Astrocyte of the cerebellum (primary cell): ENCODE data around the gene SLC5A5.

Experiments
- DNase-seq: peaks from one replicate; pipeline ENCODE4 v3.0.0-alpha.2; 2011; ENCODE audit warnings: low read depth
- H3K4me3 ChIP-seq: 2 replicates; pipeline ENCODE4 v1.5.1; 2011; ENCODE audit warnings: mild to moderate bottlenecking, low read depth, low read length, moderate library complexity
- in situ Hi-C: cut with HindIII; loops from 2 replicates; pipeline ENCODE4 v1.10.0; 2017; ENCODE audit warnings: low sequenced_read_pairs
- TF ChIP-seq, protein P1 (sequence below): IDR thresholded peaks from 2 replicates; pipeline ENCODE4 v1.5.1; 2012; ENCODE audit warnings: low read length, low read depth, moderate library complexity, mild to moderate bottlenecking; ENCODE audit errors: missing control alignments

SLC5A5 gene

DNA sequence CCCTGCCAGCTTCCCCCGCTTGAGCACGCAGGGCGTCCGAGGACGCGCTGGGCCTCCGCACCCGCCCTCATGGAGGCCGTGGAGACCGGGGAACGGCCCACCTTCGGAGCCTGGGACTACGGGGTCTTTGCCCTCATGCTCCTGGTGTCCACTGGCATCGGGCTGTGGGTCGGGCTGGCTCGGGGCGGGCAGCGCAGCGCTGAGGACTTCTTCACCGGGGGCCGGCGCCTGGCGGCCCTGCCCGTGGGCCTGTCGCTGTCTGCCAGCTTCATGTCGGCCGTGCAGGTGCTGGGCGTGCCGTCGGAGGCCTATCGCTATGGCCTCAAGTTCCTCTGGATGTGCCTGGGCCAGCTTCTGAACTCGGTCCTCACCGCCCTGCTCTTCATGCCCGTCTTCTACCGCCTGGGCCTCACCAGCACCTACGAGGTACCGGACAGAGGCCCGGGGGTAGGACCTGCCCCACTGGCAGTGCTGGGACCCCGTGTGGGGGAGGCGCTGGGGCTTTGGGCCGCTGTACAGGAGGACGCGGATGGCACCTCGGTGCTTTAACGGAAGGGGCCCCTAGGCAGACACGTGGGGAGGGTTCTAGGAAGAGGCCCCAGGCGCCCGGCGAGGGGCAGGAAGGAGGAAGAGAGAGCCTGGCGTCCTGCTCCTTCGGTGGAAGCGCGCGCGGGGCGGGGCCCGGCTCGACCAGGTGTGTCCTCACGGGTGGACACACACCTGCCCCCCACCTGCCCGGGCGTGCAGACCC is 681 bp downstream of the SLC5A5 start:
- no peak overlapping the region for H3K4me3 ChIP-seq
- no peak for DNase-seq
- in situ Hi-C loops = no loop called here
- TF ChIP-seq, protein P1, sequence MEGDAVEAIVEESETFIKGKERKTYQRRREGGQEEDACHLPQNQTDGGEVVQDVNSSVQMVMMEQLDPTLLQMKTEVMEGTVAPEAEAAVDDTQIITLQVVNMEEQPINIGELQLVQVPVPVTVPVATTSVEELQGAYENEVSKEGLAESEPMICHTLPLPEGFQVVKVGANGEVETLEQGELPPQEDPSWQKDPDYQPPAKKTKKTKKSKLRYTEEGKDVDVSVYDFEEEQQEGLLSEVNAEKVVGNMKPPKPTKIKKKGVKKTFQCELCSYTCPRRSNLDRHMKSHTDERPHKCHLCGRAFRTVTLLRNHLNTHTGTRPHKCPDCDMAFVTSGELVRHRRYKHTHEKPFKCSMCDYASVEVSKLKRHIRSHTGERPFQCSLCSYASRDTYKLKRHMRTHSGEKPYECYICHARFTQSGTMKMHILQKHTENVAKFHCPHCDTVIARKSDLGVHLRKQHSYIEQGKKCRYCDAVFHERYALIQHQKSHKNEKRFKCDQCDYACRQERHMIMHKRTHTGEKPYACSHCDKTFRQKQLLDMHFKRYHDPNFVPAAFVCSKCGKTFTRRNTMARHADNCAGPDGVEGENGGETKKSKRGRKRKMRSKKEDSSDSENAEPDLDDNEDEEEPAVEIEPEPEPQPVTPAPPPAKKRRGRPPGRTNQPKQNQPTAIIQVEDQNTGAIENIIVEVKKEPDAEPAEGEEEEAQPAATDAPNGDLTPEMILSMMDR = no peak

DNA sequence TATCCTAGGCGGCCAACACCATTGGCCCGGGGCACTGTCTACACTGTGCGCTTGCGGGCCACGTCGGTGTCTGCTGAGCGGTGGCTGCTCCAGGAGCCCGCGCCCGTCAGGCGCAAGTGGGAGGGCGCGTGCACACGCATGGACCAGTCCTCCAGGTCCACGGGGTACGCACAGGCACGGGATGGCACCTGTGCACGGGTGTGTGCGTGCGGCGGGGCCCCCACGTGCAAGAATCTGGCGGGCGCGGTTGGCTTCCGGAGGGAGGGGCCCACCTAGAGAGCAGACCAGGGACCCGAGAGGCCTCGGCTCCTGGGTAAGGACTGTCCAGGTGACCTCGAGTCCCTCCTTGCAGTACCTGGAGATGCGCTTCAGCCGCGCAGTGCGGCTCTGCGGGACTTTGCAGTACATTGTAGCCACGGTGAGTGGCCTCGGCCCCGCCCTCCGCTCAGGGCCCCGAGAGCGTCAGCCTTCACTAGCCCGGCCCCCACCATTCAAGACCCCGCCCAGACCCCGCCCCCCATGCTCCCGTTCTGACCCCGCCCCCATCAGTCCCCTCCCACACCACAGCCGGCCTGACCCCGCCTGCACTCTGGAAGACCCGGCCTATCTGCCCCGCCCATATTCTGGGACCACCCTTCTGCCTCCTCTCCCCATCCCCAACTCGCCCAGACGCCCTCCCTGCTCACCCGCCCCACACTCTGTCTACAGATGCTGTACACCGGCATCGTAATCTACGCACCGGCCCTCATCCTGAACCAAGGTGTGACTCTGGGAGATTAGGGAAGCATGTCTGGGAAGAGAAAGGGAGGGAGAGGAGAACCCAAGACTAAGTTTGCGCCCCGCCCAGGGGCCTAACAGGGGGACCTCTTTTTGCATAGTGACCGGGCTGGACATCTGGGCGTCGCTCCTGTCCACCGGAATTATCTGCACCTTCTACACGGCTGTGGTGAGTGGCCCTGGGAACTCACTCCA is 2.3 kb downstream of the SLC5A5 start:
- no peak for DNase-seq
- TF ChIP-seq, protein P1 = no peak
- in situ Hi-C loops = no loop called here
- H3K4me3 ChIP-seq = no peak overlapping the region

DNA sequence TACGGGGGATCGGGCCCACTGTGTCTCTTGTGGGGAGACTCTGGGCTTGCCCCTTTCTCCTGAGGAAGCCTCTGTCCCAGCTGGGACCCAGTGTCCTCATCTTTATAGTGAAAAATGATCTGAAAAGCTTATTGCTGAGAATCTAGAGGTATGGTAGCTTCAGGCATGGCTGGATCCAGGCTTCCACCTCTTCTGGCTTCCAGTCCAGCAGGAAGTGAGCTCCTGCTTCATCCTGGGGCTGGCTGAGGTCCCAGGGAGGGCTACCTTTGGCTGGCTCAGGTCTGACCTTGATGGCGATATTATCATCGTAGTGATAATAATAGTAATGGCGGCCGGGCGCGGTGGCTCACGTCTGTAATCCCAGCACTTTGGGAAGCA is 3.0 kb downstream of the SLC5A5 start:
- TF ChIP-seq, protein P1 = no peak
- in situ Hi-C loops = no loop called here
- H3K4me3 ChIP-seq = no peak overlapping the region
- no peak for DNase-seq

DNA sequence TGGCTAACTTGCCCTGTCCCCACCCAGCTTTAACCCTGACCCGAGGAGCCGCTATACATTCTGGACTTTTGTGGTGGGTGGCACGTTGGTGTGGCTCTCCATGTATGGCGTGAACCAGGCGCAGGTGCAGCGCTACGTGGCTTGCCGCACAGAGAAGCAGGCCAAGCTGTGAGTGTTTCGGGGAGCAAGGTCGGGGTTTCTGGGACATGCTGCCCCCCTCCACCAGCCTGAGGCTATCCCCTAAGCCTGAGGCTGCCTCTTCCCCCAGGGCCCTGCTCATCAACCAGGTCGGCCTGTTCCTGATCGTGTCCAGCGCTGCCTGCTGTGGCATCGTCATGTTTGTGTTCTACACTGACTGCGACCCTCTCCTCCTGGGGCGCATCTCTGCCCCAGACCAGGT is 6.0 kb downstream of the SLC5A5 start:
- DNase-seq = no peak
- in situ Hi-C loops = no loop called here
- TF ChIP-seq, protein P1 = no peak
- no peak overlapping the region for H3K4me3 ChIP-seq

DNA sequence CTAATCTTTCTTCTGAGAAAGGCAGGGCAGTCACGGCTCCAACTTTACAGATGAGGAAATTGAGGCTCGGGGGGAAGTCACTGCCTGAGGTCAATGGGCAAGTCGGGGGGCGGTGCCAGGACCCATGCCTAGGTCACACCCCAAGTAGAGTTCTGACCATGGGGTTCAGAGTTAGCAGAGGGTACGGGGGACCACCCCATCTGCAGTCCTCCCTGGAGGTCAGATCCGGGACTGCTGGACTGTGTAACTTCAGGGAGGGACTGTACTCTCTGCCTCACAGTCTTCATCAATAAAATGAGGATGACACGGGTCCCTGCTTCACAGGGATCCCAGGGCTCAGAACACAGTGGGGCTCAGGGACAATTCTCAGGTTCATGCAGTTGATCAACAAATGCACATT is 7.7 kb downstream of the SLC5A5 start:
- DNase-seq = no peak
- TF ChIP-seq, protein P1 = no peak
- H3K4me3 ChIP-seq = no peak overlapping the region
- in situ Hi-C loops = no loop called here

DNA sequence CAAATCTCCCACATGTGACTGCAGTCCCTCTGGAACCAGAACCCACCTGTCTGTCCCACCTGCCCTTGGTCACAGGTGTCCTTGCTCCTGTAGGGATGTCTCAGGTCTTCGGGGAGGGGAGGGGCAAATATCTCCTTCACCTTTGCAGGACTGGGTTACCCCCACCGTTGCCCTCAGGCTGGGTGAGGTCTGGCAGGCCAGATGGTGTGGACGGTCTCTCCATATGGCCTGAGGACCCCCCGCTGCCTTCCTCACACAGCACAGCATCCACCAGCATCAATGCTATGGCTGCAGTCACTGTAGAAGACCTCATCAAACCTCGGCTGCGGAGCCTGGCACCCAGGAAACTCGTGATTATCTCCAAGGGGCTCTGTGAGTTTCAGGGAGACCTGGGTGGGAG is 10.0 kb downstream of the SLC5A5 start:
- H3K4me3 ChIP-seq = no peak overlapping the region
- no peak for DNase-seq
- TF ChIP-seq, protein P1 = no peak
- in situ Hi-C loops = no loop called here
